Spleen (tissue), 11 donors: ENCODE results near the gene CD48. TPM values are rescaled to one million over a fixed set of nuclear protein-coding genes. Genes with fewer than 3 reads are reported as not detected.
"Not testable (repeated sequence)": the region's sequence is repeated elsewhere in the genome, so short reads cannot be mapped to it uniquely, and the experiment has no call there.

Experiments
- DNase-seq: peaks from one replicate; pipeline ENCODE4 v3.0.0-alpha.2; 2020
- H3K27ac ChIP-seq, 8 donors: fragments of 200-600 bp; sonication (generic) in 7 of 8; 1 replicate in 4 of 8; 2 replicates in 4 of 8; pipeline versions ENCODE4 v1.5.0 to v1.8.0; 2016 to 2021; ENCODE audit warnings: inconsistent platforms in 4 of 8, mild to moderate bottlenecking in 4 of 8, moderate library complexity in 1 of 8
- H3K27me3 ChIP-seq, 7 donors: fragments of 200-600 bp; sonication (generic) in 6 of 7; replicated peaks in 1 of 7; 1 replicate in 4 of 7; 2 replicates in 3 of 7; pipeline versions ENCODE4 v1.5.0 to v1.8.0; 2016 to 2021; ENCODE audit warnings: inconsistent platforms in 3 of 7, mild to moderate bottlenecking in 1 of 7
- H3K36me3 ChIP-seq, 6 donors: fragments of 200-600 bp; sonication (generic) in 5 of 6; 1 replicate in 4 of 6; 2 replicates in 2 of 6; pipeline versions ENCODE4 v1.5.0 to v1.8.0; 2016 to 2021; ENCODE audit warnings: inconsistent platforms in 2 of 6
- H3K4me1 ChIP-seq, 6 donors: fragments of 200-600 bp; sonication (generic) in 5 of 6; 1 replicate in 3 of 6; 2 replicates in 3 of 6; pipeline versions ENCODE4 v1.5.0 to v1.8.0; 2016 to 2021; ENCODE audit warnings: inconsistent platforms in 3 of 6
- H3K4me3 ChIP-seq, 8 donors: fragments of 200-600 bp; sonication (generic) in 7 of 8; 1 replicate in 4 of 8; 2 replicates in 4 of 8; pipeline versions ENCODE4 v1.5.0 to v1.8.0; 2016 to 2021; ENCODE audit warnings: inconsistent platforms in 4 of 8, mild to moderate bottlenecking in 4 of 8, moderate library complexity in 2 of 8
- H3K9me3 ChIP-seq, 8 donors: fragments of 200-600 bp; sonication (generic) in 7 of 8; 1 replicate in 4 of 8; 2 replicates in 4 of 8; pipeline versions ENCODE4 v1.5.0 to v1.8.0; 2016 to 2021; ENCODE audit warnings: inconsistent platforms in 4 of 8
- CTCF ChIP-seq, 11 experiments: fragments of 200-600 bp in 7 of 11; fragments of 450-650 bp in 4 of 11; sonication (generic) in 4 of 11; IDR thresholded peaks in 8 of 11; conservative IDR thresholded peaks in 3 of 11; 1 replicate in 7 of 11; 2 replicates in 4 of 11; pipeline versions ENCODE4 v1.4.0 to v1.8.0; 2016 to 2021; ENCODE audit warnings: antibody characterized with exemption in 11 of 11, inconsistent platforms in 4 of 11, mild to moderate bottlenecking in 1 of 11
- POLR2A ChIP-seq, 3 donors: fragments of 450-650 bp; IDR thresholded peaks; one replicate each; pipeline ENCODE4 v1.5.1; 2017; ENCODE audit warnings: antibody characterized with exemption in 3 of 3, mild to moderate bottlenecking in 1 of 3
- POLR2AphosphoS5 ChIP-seq, 3 donors: sonication (generic); formaldehyde crosslinking; IDR thresholded peaks; one replicate each; pipeline ENCODE4 v1.5.1; 2017; ENCODE audit warnings: antibody characterized with exemption in 3 of 3
- WGBS, 5 donors: extraction: QIAGEN DNeasy Blood & Tissue Kit in 3 of 5; methylation state at CpG; one replicate each; pipeline versions ENCODE4 v1.1.5 to v1.1.7; 2013 to 2018; 5-methylcytosine and 5-hydroxymethylcytosine counted together
- intact Hi-C: fragments of 100-400 bp; cut with DNase I; formaldehyde crosslinking; loops from one replicate; pipeline ENCODE4 v1.15.0; 2023; ENCODE audit warnings: low total_unique reads
- polyA plus RNA-seq, 3 donors: library from polyadenylated mRNA; stranded (reverse); fragments of 200-250 nt; gene quantifications; one replicate each; pipeline ENCODE4 v1.2.1, GENCODE V29; 2013
- total RNA-seq, 7 donors: library from RNA; depleted of rRNA in 3 of 7; stranded (reverse); fragments of >200 nt in 3 of 7; fragmentation: NEBNext Ultra II Directional in 4 of 7; extraction: Animal tissue kit (Norgen Biotek cat#: 25700) in 4 of 7; gene quantifications; one replicate each; pipeline versions ENCODE4 v1.1.0 to v1.2.1, GENCODE V29; 2016 to 2021
- donor health status: healthy with polysubstance abuse.
- donor health status: DM: no; HTN: no; CAD: no; lungs with moderate emphysema.
- donor health status: DM: no; HTN: no; CAD: no.
- donor health status: Bipolar disorder and iron deficiency.
- donor health status: healthy.
- donor health status: DM: no; HTN: no; CAD: no.
- donor health status: DM: yes; HTN: yes; CAD: no.

CD48 gene
- total and polyA plus RNA-seq, 10 donors, result 150 to 510 (median 248) TPM

- Histone ChIP-seq H3K4me3 (no peak overlapping the region), H3K9me3 (no peaks in the 10 kb centered on the region), H3K36me3 (no peaks in the 10 kb centered on the region), H3K27ac (peak overlapping the region in 4 of 8 donors; percentile 33 to 76 (median 48)), H3K4me1 (peaks cover 23 to 77% (median 44%) of the 10 kb centered on the region in 6 donors), H3K27me3 (no peaks in the 10 kb centered on the region)
- no peak for DNase-seq
- intact Hi-C loops, result no loop called here
- TF ChIP-seq CTCF (IDR thresholded peaks at IDR 0.05 in 8 of 11, conservative IDR thresholded peaks at IDR 0.05 in 3 of 11) (no peak), POLR2A (IDR thresholded peaks at IDR 0.05) (no peak), POLR2AphosphoS5 (IDR thresholded peaks at IDR 0.05) (no peak)
- 71 to 89% (median 81%) methylated on average over 2 of the region's 2 CpGs for WGBS, 5 donors
Measured at GRCh38 chr1:160653620-160654016, 58.0 kb downstream of the CD48 start.

DNA sequence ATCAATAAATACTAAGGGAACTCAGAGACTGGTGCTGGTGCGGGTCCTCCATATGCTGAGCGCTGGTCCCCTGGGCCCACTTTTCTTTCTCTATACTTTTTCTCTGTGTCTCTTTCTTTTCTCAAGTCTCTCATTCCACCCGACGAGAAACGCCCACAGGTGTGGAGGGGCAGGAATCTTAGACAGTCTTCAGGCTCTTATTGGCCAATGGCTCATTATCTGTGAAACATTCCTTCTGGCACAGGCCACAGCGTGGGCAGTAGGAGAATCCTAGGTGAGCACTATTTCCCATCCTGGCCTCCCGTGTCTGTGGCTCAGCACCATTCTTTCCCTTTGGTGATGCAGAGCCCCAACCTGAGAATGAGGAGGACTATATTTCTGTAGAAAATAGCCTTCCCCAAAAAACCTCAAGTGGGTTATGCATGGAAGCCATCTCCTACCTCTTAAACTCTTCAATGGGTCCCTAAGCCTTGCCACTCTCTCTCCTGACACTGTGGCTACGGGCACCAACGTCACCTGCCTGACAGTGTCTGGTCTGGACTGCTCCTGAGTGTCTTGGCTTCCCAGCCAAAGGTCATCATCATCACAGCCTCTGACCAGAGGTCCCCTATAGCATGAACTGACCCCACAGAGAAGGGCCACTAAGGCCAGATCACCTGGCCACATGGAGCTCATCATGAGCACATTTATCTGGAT, 58.5 kb downstream of the CD48 start:
- TF ChIP-seq POLR2A (IDR thresholded peaks at IDR 0.05) (no peak), CTCF (IDR thresholded peaks at IDR 0.05 in 8 of 11, conservative IDR thresholded peaks at IDR 0.05 in 3 of 11) (no peak), POLR2AphosphoS5 (IDR thresholded peaks at IDR 0.05) (no peak)
- Histone ChIP-seq H3K27me3 (no peaks in the 10 kb centered on the region), H3K4me1 (peaks cover 21 to 77% (median 39%) of the 10 kb centered on the region in 6 donors), H3K4me3 (peak overlapping the region in 1 of 8 donors; percentile 17), H3K36me3 (no peaks in the 10 kb centered on the region), H3K9me3 (no peaks in the 10 kb centered on the region), H3K27ac (peak overlapping the region in 3 of 8 donors; percentile 42 to 76 (median 54))
- intact Hi-C loops, result no loop called here
- DNase-seq, result no peak
- WGBS, 5 donors, result 81 to 92% (median 84%) methylated on average over 9 of the region's 9 CpGs

GRCh38 chr1:160652065-160652641, 59.5 kb downstream of the CD48 start:
- not testable (repeated sequence) for H3K36me3 ChIP-seq

GRCh38 chr1:160651433-160652064, 60.1 kb downstream of the CD48 start:
- no peak for DNase-seq
- TF ChIP-seq POLR2AphosphoS5 (IDR thresholded peaks at IDR 0.05), result no peak
- TF ChIP-seq CTCF (IDR thresholded peaks at IDR 0.05 in 8 of 11, conservative IDR thresholded peaks at IDR 0.05 in 3 of 11), result no peak
- no peak for TF ChIP-seq POLR2A (IDR thresholded peaks at IDR 0.05)

More at GRCh38 chr1:160652065-160652641, 59.5 kb downstream of the CD48 start:
- 27 to 53% (median 49%) methylated on average over 8 of the region's 8 CpGs for WGBS, 5 donors
- peak overlapping the region in 1 of 8 donors; percentile 17 for H3K4me3 ChIP-seq
- peak overlapping the region in 4 of 8 donors; percentile 32 to 76 (median 48) for H3K27ac ChIP-seq
- DNase-seq, H3K9me3 ChIP-seq, H3K27me3 ChIP-seq, intact Hi-C loops: not testable (repeated sequence)
- TF ChIP-seq POLR2AphosphoS5 (IDR thresholded peaks at IDR 0.05), result peak in 1 of 3 donors; percentile 54
- H3K4me1 ChIP-seq, result peaks cover 15 to 77% (median 36%) of the 10 kb centered on the region in 6 donors

More at GRCh38 chr1:160651433-160652064, 60.1 kb downstream of the CD48 start:
- Histone ChIP-seq H3K36me3 (no peaks in the 10 kb centered on the region), H3K4me1 (peaks cover 14 to 77% (median 41%) of the 10 kb centered on the region in 6 donors), H3K4me3 (no peak overlapping the region), H3K27me3 (no peaks in the 10 kb centered on the region), H3K9me3 (no peaks in the 10 kb centered on the region), H3K27ac (peak overlapping the region in 4 of 8 donors; percentile 24 to 76 (median 38))
- 10 to 25% (median 15%) methylated on average over 1 of the region's 1 CpG for WGBS, 5 donors
- intact Hi-C loops, result no loop called here
